WTC11 (cell line): ENCODE results near the gene SND1. TPM values are rescaled to one million over a fixed set of nuclear protein-coding genes. Genes with fewer than 3 reads are reported as not detected.

Experiments used
- ATAC-seq: fragments of 200-7000 bp; cut with Tn5 transposase; 2 replicates; pipeline ENCODE4 v1.10.0; 2021; ENCODE audit warnings: mild to moderate bottlenecking, moderate library complexity
- CTCF ChIA-PET: fragments of 300-600 bp; sonication (Branson Sonifier 250); formaldehyde crosslinking; loops from one replicate; lab custom pipeline; 2021; ENCODE audit warnings: antibody characterized with exemption; lab: Charles Lee
- POLR2A ChIA-PET: fragments of 350-600 bp; sonication (Branson Sonifier 250); formaldehyde crosslinking; loops from one replicate; lab custom pipeline; 2021; ENCODE audit warnings: antibody characterized with exemption; lab: Charles Lee
- DNase-seq: peaks from one replicate; pipeline ENCODE4 v3.0.0; 2021; ENCODE audit warnings: low spot score
- H3K27ac Mint-ChIP-seq: 2 replicates; pipeline ENCODE4 v1.8.0; 2021; ENCODE audit warnings: mixed read lengths
- H3K27me3 Mint-ChIP-seq: 2 replicates; pipeline ENCODE4 v1.8.0; 2021; ENCODE audit warnings: low read depth, mild to moderate bottlenecking, moderate library complexity, mixed read lengths
- H3K36me3 Mint-ChIP-seq: 2 replicates; pipeline ENCODE4 v1.8.0; 2021; ENCODE audit warnings: mixed read lengths
- H3K4me1 Mint-ChIP-seq: 2 replicates; pipeline ENCODE4 v1.8.0; 2022; ENCODE audit warnings: mixed read lengths
- H3K4me3 Mint-ChIP-seq: 2 replicates; pipeline ENCODE4 v1.8.0; 2021; ENCODE audit warnings: mild to moderate bottlenecking, moderate library complexity, mixed read lengths
- H3K9me3 Mint-ChIP-seq: 2 replicates; pipeline ENCODE4 v1.8.0; 2021; ENCODE audit warnings: mixed read lengths
- ESRRA ChIP-seq: sonication (generic); formaldehyde crosslinking; IDR thresholded peaks from 2 replicates; pipeline ENCODE4 v1.8.1; 2022; ENCODE audit warnings: mild to moderate bottlenecking, missing genetic modification reagents, borderline replicate concordance
- ETV6 ChIP-seq: sonication (generic); formaldehyde crosslinking; IDR thresholded peaks from 2 replicates; pipeline ENCODE4 v1.8.1; 2022; ENCODE audit warnings: mild to moderate bottlenecking, missing genetic modification reagents
- FOXJ3 ChIP-seq: sonication (generic); formaldehyde crosslinking; IDR thresholded peaks from 2 replicates; pipeline ENCODE4 v1.9.0; 2021; ENCODE audit warnings: missing genetic modification reagents, mild to moderate bottlenecking, borderline replicate concordance
- FOXK1 ChIP-seq: sonication (generic); formaldehyde crosslinking; IDR thresholded peaks from 2 replicates; pipeline ENCODE4 v1.8.0; 2022; ENCODE audit warnings: mild to moderate bottlenecking, moderate library complexity, missing genetic modification reagents
- GRHL2 ChIP-seq: fragments of 250-450 bp; sonication (Bioruptor Pico); IDR thresholded peaks from 2 replicates; pipeline ENCODE4 v1.8.0; 2022; ENCODE audit warnings: mild to moderate bottlenecking, moderate library complexity; ENCODE audit not compliant: insufficient replicate concordance, severe bottlenecking
- HMGA2 ChIP-seq: fragments of 250-450 bp; sonication (Bioruptor Pico); IDR thresholded peaks from 2 replicates; pipeline ENCODE4 v1.4.0; 2021; ENCODE audit warnings: mild to moderate bottlenecking, moderate library complexity
- IRF2 ChIP-seq: sonication (generic); formaldehyde crosslinking; IDR thresholded peaks from 2 replicates; pipeline ENCODE4 v1.8.0; 2022; ENCODE audit warnings: low read depth, missing genetic modification reagents, borderline replicate concordance
- KAT7 ChIP-seq: sonication (generic); formaldehyde crosslinking; IDR thresholded peaks from 2 replicates; pipeline ENCODE4 v1.8.1; 2023; ENCODE audit warnings: missing genetic modification reagents, mild to moderate bottlenecking, borderline replicate concordance
- NFATC4 ChIP-seq: fragments of 250-450 bp; sonication (Bioruptor Pico); IDR thresholded peaks from 2 replicates; pipeline ENCODE4 v1.9.0; 2021; ENCODE audit warnings: mild to moderate bottlenecking
- NR1H2 ChIP-seq: sonication (generic); formaldehyde crosslinking; IDR thresholded peaks from 2 replicates; pipeline ENCODE4 v1.9.0; 2021; ENCODE audit warnings: mild to moderate bottlenecking, moderate library complexity, missing genetic modification reagents
- RELA ChIP-seq: sonication (generic); formaldehyde crosslinking; IDR thresholded peaks from 2 replicates; pipeline ENCODE4 v1.8.1; 2022; ENCODE audit warnings: missing genetic modification reagents, mild to moderate bottlenecking, borderline replicate concordance
- SP1 ChIP-seq: sonication (generic); formaldehyde crosslinking; conservative IDR thresholded peaks from 2 replicates; pipeline ENCODE4 v1.8.1; 2022; ENCODE audit warnings: missing genetic modification reagents
- TCF7 ChIP-seq: sonication (generic); formaldehyde crosslinking; IDR thresholded peaks from 2 replicates; pipeline ENCODE4 v1.8.0; 2022; ENCODE audit warnings: mild to moderate bottlenecking, low read depth, missing genetic modification reagents, moderate library complexity
- TEAD1 ChIP-seq: sonication (generic); formaldehyde crosslinking; IDR thresholded peaks from 2 replicates; pipeline ENCODE4 v1.8.0; 2022; ENCODE audit warnings: mild to moderate bottlenecking, missing genetic modification reagents
- TP53 ChIP-seq: sonication (generic); formaldehyde crosslinking; IDR thresholded peaks from 2 replicates; pipeline ENCODE4 v1.8.1; 2023; ENCODE audit warnings: mild to moderate bottlenecking, missing genetic modification reagents
- ZNF121 ChIP-seq: sonication (generic); formaldehyde crosslinking; IDR thresholded peaks from 2 replicates; pipeline ENCODE4 v1.8.0; 2023; ENCODE audit warnings: missing genetic modification reagents
- total RNA-seq: library from RNA; stranded (reverse); gene quantifications from 3 replicates; pipeline ENCODE4 v1.2.3, GENCODE V29; 2021
- TF ChIP-seq, protein P1 (sequence below): sonication (generic); formaldehyde crosslinking; IDR thresholded peaks from 2 replicates; pipeline ENCODE4 v1.8.1; 2022; ENCODE audit warnings: missing genetic modification reagents, borderline replicate concordance
- TF ChIP-seq, protein P2 (sequence below): fragments of 250-450 bp; sonication (Bioruptor Pico); IDR thresholded peaks from 2 replicates; pipeline ENCODE4 v1.9.0; 2021; ENCODE audit warnings: moderate library complexity, mild to moderate bottlenecking, inconsistent platforms, borderline replicate concordance
- TF ChIP-seq, protein P3 (sequence below): sonication (generic); formaldehyde crosslinking; IDR thresholded peaks from 2 replicates; pipeline ENCODE4 v1.8.1; 2023; ENCODE audit warnings: mild to moderate bottlenecking, missing genetic modification reagents
- TF ChIP-seq, protein P4 (sequence below): sonication (generic); formaldehyde crosslinking; IDR thresholded peaks from 2 replicates; pipeline ENCODE4 v1.8.0; 2023; ENCODE audit warnings: missing genetic modification reagents
- TF ChIP-seq, protein P5 (sequence below): fragments of 250-450 bp; sonication (Bioruptor Pico); IDR thresholded peaks from 2 replicates; pipeline ENCODE4 v1.9.0; 2021; ENCODE audit warnings: mild to moderate bottlenecking, borderline replicate concordance

SND1 gene
- total RNA-seq, 1 experiment from 2014 or later: 261 TPM

DNA sequence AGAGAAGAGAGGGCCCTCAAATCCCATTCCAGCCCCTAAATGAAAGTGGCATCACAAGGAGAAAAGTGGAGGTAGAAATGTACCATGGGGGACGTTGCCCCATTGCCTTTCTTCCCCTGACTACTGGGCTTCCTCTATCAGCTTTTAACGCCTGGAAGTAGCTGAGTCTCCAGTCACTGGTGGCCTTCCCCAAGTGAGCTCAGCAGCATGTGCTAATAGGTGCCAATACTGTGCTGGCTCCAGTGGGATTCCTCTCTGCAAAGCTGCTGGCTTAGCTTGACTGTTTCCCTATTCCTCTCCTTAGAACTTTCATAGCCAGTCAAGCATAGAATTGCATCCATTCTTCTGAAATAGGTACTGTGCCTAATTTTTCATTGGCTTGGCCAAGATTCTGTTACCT is 346.7 kb downstream of the SND1 start:
- no peaks in the 10 kb centered on the region for H3K36me3 Mint-ChIP-seq
- no peak overlapping the region for H3K4me3 Mint-ChIP-seq
- CTCF ChIA-PET: no interaction called here
- H3K9me3 Mint-ChIP-seq: no peaks in the 10 kb centered on the region
- peaks cover 34% of the 10 kb centered on the region for H3K4me1 Mint-ChIP-seq
- no peaks in the 10 kb centered on the region for H3K27me3 Mint-ChIP-seq
- no peak overlapping the region for H3K27ac Mint-ChIP-seq
- ATAC-seq (no peak), DNase-seq (no peak)
- TF ChIP-seq IRF2 (CRISPR knock-in tag): no peak
- no peak for TF ChIP-seq HMGA2 (CRISPR knock-in tag)
- TF ChIP-seq, protein P1, sequence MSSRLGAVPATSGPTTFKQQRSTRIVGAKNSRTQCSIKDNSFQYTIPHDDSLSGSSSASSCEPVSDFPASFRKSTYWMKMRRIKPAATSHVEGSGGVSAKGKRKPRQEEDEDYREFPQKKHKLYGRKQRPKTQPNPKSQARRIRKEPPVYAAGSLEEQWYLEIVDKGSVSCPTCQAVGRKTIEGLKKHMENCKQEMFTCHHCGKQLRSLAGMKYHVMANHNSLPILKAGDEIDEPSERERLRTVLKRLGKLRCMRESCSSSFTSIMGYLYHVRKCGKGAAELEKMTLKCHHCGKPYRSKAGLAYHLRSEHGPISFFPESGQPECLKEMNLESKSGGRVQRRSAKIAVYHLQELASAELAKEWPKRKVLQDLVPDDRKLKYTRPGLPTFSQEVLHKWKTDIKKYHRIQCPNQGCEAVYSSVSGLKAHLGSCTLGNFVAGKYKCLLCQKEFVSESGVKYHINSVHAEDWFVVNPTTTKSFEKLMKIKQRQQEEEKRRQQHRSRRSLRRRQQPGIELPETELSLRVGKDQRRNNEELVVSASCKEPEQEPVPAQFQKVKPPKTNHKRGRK (CRISPR knock-in tag): no peak
- no peak for TF ChIP-seq SP1 (CRISPR knock-in tag)
- TF ChIP-seq GRHL2 (CRISPR knock-in tag): no peak
- TF ChIP-seq, protein P2, sequence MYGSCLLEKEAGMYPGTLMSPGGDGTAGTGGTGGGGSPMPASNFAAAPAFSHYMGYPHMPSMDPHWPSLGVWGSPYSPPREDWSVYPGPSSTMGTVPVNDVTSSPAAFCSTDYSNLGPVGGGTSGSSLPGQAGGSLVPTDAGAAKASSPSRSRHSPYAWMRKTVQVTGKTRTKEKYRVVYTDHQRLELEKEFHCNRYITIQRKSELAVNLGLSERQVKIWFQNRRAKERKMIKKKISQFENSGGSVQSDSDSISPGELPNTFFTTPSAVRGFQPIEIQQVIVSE (CRISPR knock-in tag): no peak
- no peak for TF ChIP-seq RELA (CRISPR knock-in tag)
- no peak for TF ChIP-seq KAT7 (CRISPR knock-in tag)
- no peak for TF ChIP-seq FOXK1 (CRISPR knock-in tag)
- no peak for TF ChIP-seq NFATC4 (CRISPR knock-in tag)
- TF ChIP-seq, protein P3, sequence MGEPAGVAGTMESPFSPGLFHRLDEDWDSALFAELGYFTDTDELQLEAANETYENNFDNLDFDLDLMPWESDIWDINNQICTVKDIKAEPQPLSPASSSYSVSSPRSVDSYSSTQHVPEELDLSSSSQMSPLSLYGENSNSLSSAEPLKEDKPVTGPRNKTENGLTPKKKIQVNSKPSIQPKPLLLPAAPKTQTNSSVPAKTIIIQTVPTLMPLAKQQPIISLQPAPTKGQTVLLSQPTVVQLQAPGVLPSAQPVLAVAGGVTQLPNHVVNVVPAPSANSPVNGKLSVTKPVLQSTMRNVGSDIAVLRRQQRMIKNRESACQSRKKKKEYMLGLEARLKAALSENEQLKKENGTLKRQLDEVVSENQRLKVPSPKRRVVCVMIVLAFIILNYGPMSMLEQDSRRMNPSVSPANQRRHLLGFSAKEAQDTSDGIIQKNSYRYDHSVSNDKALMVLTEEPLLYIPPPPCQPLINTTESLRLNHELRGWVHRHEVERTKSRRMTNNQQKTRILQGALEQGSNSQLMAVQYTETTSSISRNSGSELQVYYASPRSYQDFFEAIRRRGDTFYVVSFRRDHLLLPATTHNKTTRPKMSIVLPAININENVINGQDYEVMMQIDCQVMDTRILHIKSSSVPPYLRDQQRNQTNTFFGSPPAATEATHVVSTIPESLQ: no peak
- TF ChIP-seq TEAD1 (CRISPR knock-in tag): no peak
- TF ChIP-seq ETV6: no peak
- POLR2A ChIA-PET: no interaction called here

DNA sequence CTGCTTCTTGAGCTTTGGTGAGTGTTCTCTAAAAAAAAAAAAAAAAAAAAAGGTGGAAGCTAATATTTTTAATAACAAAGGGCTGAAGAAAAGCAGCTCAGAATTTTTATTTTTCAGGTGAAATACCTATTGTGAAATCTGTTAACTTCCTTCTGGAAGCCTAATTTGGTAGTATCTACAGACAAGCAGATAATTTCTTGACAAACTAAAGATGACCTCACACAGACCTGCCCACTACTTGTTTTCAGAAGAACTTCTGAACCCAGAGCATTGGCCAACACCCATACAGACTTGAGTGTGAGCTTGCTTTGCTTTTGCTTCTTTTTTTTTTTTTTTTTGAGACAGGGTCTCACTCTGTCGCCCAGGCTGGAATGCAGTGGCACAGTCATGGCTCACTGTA is 348.1 kb downstream of the SND1 start:
- Mint-ChIP-seq H3K4me1 (peaks cover 27% of the 10 kb centered on the region), H3K4me3 (no peak overlapping the region)
- POLR2A ChIA-PET: no interaction called here
- no peak for DNase-seq
- TF ChIP-seq TCF7 (CRISPR knock-in tag) (no peak), FOXJ3 (CRISPR knock-in tag) (no peak), TP53 (no peak), NFATC4 (CRISPR knock-in tag) (no peak), ZNF121 (no peak), ESRRA (CRISPR knock-in tag) (no peak)
- TF ChIP-seq, protein P4, sequence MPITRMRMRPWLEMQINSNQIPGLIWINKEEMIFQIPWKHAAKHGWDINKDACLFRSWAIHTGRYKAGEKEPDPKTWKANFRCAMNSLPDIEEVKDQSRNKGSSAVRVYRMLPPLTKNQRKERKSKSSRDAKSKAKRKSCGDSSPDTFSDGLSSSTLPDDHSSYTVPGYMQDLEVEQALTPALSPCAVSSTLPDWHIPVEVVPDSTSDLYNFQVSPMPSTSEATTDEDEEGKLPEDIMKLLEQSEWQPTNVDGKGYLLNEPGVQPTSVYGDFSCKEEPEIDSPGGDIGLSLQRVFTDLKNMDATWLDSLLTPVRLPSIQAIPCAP: no peak
- TF ChIP-seq, all 79 proteins: peak for 0
- no peak for ATAC-seq
- H3K27ac Mint-ChIP-seq: no peak overlapping the region
- H3K9me3 Mint-ChIP-seq: no peaks in the 10 kb centered on the region
- H3K27me3 Mint-ChIP-seq: no peaks in the 10 kb centered on the region
- CTCF ChIA-PET: interaction anchor here (1.4 kb wide), 1 partner anchor 19 kb away, joined by 6 read pairs; no protein-coding TSS in a partner anchor
- H3K36me3 Mint-ChIP-seq: no peaks in the 10 kb centered on the region

DNA sequence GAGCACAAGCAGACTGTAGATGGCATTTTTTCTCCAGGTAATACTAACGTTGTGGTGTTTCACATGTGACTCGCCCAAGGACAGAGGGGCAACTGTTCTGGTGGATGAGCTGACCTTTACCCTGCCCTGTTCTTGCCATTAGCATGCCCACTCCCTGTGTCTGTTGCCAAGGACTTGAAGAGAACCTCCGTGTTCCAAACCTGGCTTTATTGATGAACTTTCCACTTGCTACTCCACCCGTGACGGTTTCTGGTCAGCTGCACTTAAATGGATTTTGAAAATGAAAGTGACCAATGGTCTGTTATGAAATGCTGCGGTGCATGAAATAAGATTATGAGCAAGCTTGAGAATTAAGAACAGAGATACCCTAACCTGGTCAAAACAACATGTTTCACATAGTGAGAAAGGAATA is 348.9 kb downstream of the SND1 start:
- POLR2A ChIA-PET: no interaction called here
- no peak for ATAC-seq
- H3K4me1 Mint-ChIP-seq: peaks cover 19% of the 10 kb centered on the region
- CTCF ChIA-PET: interaction anchor here (1.4 kb wide), 1 partner anchor 19 kb away, joined by 6 read pairs; no protein-coding TSS in a partner anchor
- no peak overlapping the region for H3K27ac Mint-ChIP-seq
- no peaks in the 10 kb centered on the region for H3K27me3 Mint-ChIP-seq
- DNase-seq: no peak
- H3K4me3 Mint-ChIP-seq: no peak overlapping the region
- no peaks in the 10 kb centered on the region for H3K36me3 Mint-ChIP-seq
- no peaks in the 10 kb centered on the region for H3K9me3 Mint-ChIP-seq
- TF ChIP-seq, protein P5, sequence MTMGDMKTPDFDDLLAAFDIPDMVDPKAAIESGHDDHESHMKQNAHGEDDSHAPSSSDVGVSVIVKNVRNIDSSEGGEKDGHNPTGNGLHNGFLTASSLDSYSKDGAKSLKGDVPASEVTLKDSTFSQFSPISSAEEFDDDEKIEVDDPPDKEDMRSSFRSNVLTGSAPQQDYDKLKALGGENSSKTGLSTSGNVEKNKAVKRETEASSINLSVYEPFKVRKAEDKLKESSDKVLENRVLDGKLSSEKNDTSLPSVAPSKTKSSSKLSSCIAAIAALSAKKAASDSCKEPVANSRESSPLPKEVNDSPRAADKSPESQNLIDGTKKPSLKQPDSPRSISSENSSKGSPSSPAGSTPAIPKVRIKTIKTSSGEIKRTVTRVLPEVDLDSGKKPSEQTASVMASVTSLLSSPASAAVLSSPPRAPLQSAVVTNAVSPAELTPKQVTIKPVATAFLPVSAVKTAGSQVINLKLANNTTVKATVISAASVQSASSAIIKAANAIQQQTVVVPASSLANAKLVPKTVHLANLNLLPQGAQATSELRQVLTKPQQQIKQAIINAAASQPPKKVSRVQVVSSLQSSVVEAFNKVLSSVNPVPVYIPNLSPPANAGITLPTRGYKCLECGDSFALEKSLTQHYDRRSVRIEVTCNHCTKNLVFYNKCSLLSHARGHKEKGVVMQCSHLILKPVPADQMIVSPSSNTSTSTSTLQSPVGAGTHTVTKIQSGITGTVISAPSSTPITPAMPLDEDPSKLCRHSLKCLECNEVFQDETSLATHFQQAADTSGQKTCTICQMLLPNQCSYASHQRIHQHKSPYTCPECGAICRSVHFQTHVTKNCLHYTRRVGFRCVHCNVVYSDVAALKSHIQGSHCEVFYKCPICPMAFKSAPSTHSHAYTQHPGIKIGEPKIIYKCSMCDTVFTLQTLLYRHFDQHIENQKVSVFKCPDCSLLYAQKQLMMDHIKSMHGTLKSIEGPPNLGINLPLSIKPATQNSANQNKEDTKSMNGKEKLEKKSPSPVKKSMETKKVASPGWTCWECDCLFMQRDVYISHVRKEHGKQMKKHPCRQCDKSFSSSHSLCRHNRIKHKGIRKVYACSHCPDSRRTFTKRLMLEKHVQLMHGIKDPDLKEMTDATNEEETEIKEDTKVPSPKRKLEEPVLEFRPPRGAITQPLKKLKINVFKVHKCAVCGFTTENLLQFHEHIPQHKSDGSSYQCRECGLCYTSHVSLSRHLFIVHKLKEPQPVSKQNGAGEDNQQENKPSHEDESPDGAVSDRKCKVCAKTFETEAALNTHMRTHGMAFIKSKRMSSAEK (CRISPR knock-in tag): no peak
- no peak for TF ChIP-seq NR1H2 (CRISPR knock-in tag)
- TF ChIP-seq IRF2 (CRISPR knock-in tag): no peak
- TF ChIP-seq HMGA2 (CRISPR knock-in tag): no peak
